Endothelial cell of umbilical vein (primary cell): Measurements from ENCODE around the gene AGBL4. TPM values are rescaled to one million over a fixed set of nuclear protein-coding genes. Genes with fewer than 3 reads are reported as not detected.

Experiments
- BruUV-seq: library from RNA; stranded (reverse); fragments of 400-500 nt; replicated peaks from 2 replicates; lab custom pipeline; 2021; lab: Mats Ljungman, UMichigan
- CTCF ChIA-PET: fragments of 300-600, 350-600 bp; sonication (Branson Sonifier 250); formaldehyde crosslinking; loops from one replicate; lab custom pipeline; 2021; ENCODE audit warnings: antibody characterized with exemption, inconsistent platforms; lab: Charles Lee
- POLR2A ChIA-PET: fragments of 300-600, 350-600 bp; sonication (Branson Sonifier 250); formaldehyde crosslinking; loops from one replicate; lab custom pipeline; 2021; ENCODE audit warnings: antibody characterized with exemption, inconsistent platforms; lab: Charles Lee
- DNase-seq: peaks from one replicate; pipeline ENCODE4 v3.0.0-alpha.2; 2011; ENCODE audit warnings: low read depth, low spot score
- FAIRE-seq: peaks from 2 replicates; lab custom pipeline; 2011; peaks lifted over from hg19 to GRCh38; lab: Jason Lieb, UNC
- H2AFZ ChIP-seq: 2 replicates; pipeline ENCODE4 v1.6.0; 2012; ENCODE audit warnings: low read depth, low read length, control low read depth, inconsistent platforms
- H3K27ac ChIP-seq: 2 replicates; pipeline ENCODE4 v1.5.1; 2011; ENCODE audit warnings: low read depth, mild to moderate bottlenecking, control low read depth, low read length, moderate library complexity; ENCODE audit not compliant: insufficient read depth
- H3K27me3 ChIP-seq, 2 experiments: 2 replicates each; pipeline versions ENCODE4 v1.6.0 to v1.6.1; 2011; ENCODE audit warnings: low read length in 2 of 2, mixed read lengths in 1 of 2; ENCODE audit not compliant: control insufficient read depth in 2 of 2, insufficient read depth in 2 of 2
- H3K36me3 ChIP-seq, 2 experiments: 2 replicates in 1 of 2; 3 replicates in 1 of 2; pipeline ENCODE4 v1.5.1; 2011; ENCODE audit warnings: low read length in 2 of 2, mild to moderate bottlenecking in 1 of 2, moderate library complexity in 1 of 2; ENCODE audit not compliant: control insufficient read depth in 2 of 2, insufficient read depth in 2 of 2; ENCODE audit errors: extremely low read depth in 1 of 2
- H3K4me1 ChIP-seq: 3 replicates; pipeline ENCODE4 v1.5.1; 2011; ENCODE audit warnings: mild to moderate bottlenecking, low read length; ENCODE audit not compliant: control insufficient read depth, insufficient read depth; ENCODE audit errors: extremely low read depth
- H3K4me2 ChIP-seq: 2 replicates; pipeline ENCODE4 v1.6.1; 2011; ENCODE audit warnings: low read length, control low read depth, mixed read lengths; ENCODE audit not compliant: insufficient read depth
- H3K4me3 ChIP-seq, 3 experiments: fragments of 200-600 bp in 1 of 3; sonication (generic), shearing (Covaris generic) in 1 of 3; replicated peaks in 1 of 3; 2 replicates each; pipeline ENCODE4 v1.5.1; 2011 to 2016; ENCODE audit warnings: control low read depth in 3 of 3, low read length in 3 of 3, mild to moderate bottlenecking in 2 of 3, inconsistent platforms in 1 of 3, low read depth in 1 of 3, moderate library complexity in 1 of 3; ENCODE audit not compliant: insufficient read depth in 1 of 3
- H3K79me2 ChIP-seq: 2 replicates; pipeline ENCODE4 v1.6.0; 2012; ENCODE audit warnings: low read length, inconsistent platforms; ENCODE audit not compliant: control insufficient read depth, insufficient read depth
- H3K9ac ChIP-seq: replicated peaks from 2 replicates; pipeline ENCODE3; 2011; ENCODE audit warnings: low read length, control low read depth; ENCODE audit not compliant: insufficient read depth; ENCODE audit errors: extremely low read depth
- H3K9me1 ChIP-seq: replicated peaks from 3 replicates; pipeline ENCODE4 v1.6.0; 2011; ENCODE audit warnings: mild to moderate bottlenecking, low read length; ENCODE audit not compliant: control insufficient read depth, insufficient read depth; ENCODE audit errors: extremely low read depth
- H3K9me3 ChIP-seq: replicated peaks from 2 replicates; pipeline ENCODE4 v1.5.1; 2012; ENCODE audit warnings: low read length, inconsistent platforms; ENCODE audit not compliant: control insufficient read depth, insufficient read depth
- H4K20me1 ChIP-seq: replicated peaks from 2 replicates; pipeline ENCODE3; 2011; ENCODE audit warnings: mild to moderate bottlenecking, low read length; ENCODE audit not compliant: control insufficient read depth, insufficient read depth; ENCODE audit errors: extremely low read depth
- CTCF ChIP-seq, 2 donors: IDR thresholded peaks; 1 replicate in 1 of 2; 2 replicates in 1 of 2; pipeline ENCODE4 v1.5.1; 2011; ENCODE audit warnings: low read length in 2 of 2, mild to moderate bottlenecking in 2 of 2, moderate library complexity in 2 of 2, control low read depth in 1 of 2, inconsistent platforms in 1 of 2, low read depth in 1 of 2; ENCODE audit not compliant: insufficient read depth in 1 of 2; ENCODE audit errors: extremely low read depth in 1 of 2
- EZH2 ChIP-seq: IDR thresholded peaks from 2 replicates; pipeline ENCODE4 v1.6.1; 2012; ENCODE audit warnings: borderline replicate concordance, low read depth, mild to moderate bottlenecking, moderate library complexity, low read length, inconsistent platforms; ENCODE audit not compliant: severe bottlenecking
- FOS ChIP-seq: IDR thresholded peaks from 2 replicates; pipeline ENCODE4 v1.6.1; 2011; ENCODE audit warnings: mild to moderate bottlenecking, low read length, moderate library complexity, borderline replicate concordance; ENCODE audit not compliant: insufficient read depth
- GATA2 ChIP-seq: IDR thresholded peaks from 2 replicates; pipeline ENCODE4 v1.7.0; 2011; ENCODE audit warnings: low read depth, mild to moderate bottlenecking, moderate library complexity, mixed read lengths, low read length; ENCODE audit not compliant: insufficient read length, insufficient read depth
- JUN ChIP-seq: IDR thresholded peaks from 2 replicates; pipeline ENCODE4 v1.6.1; 2011; ENCODE audit warnings: borderline replicate concordance, low read depth; ENCODE audit not compliant: insufficient read length, insufficient read depth
- MAX ChIP-seq: IDR thresholded peaks from 2 replicates; pipeline ENCODE4 v1.6.1; 2011; ENCODE audit not compliant: insufficient read depth, insufficient read length
- MYC ChIP-seq: IDR thresholded peaks from one replicate; pipeline ENCODE4 v1.6.1; 2011; ENCODE audit warnings: mild to moderate bottlenecking, low read depth, low read length
- POLR2A ChIP-seq: IDR thresholded peaks from 2 replicates; pipeline ENCODE4 v1.6.1; 2012; ENCODE audit warnings: low read depth, mild to moderate bottlenecking, control low read depth, low read length
- POLR2AphosphoS5 ChIP-seq: IDR thresholded peaks from 2 replicates; pipeline ENCODE4 v1.6.1; 2012; ENCODE audit warnings: low read depth, mild to moderate bottlenecking, control low read depth, low read length, moderate library complexity; ENCODE audit not compliant: insufficient read depth
- dilution Hi-C: fragments of 300-500 bp; cut with MboI; formaldehyde crosslinking; loops from one replicate; pipeline ENCODE4 v1.15.0; 2019; ENCODE audit warnings: low sequenced_read_pairs; ENCODE audit not compliant: extremely low pct_ligation_motif_present
- intact Hi-C: fragments of 100-400 bp; cut with micrococcal nuclease; formaldehyde crosslinking; loops from one replicate; pipeline ENCODE4 v1.10.0; 2022
- polyA plus RNA-seq, 4 experiments: library from polyadenylated mRNA; depleted of rRNA in 3 of 4; stranded (reverse) in 3 of 4; unstranded in 1 of 4; fragments of >200 nt; gene quantifications; 2 replicates each; pipeline versions ENCODE4 v1.2.1 to v1.2.3, GENCODE V29; 2011 to 2012; ENCODE audit warnings: missing spikeins in 1 of 4
- total RNA-seq: library from RNA; stranded (reverse); gene quantifications from 2 replicates; pipeline ENCODE4 v1.2.3, GENCODE V29; 2021

AGBL4 gene
- total and polyA plus RNA-seq, 2 donors (not counting 3 experiments of a cell fraction or from before 2014, with no cell fraction given), result not detected

GRCh38 chr1:48943826-48944225 lies 1079.9 kb downstream of the AGBL4 start:
- dilution Hi-C loops, result no loop called here
- CTCF ChIA-PET, result no interaction called here

More at GRCh38 chr1:48943826-48944225, 1079.9 kb downstream of the AGBL4 start:
- Histone ChIP-seq H3K79me2 (no peaks in the 10 kb centered on the region), H3K27me3 (no peaks in the 10 kb centered on the region), H3K36me3 (no peaks in the 10 kb centered on the region), H3K4me2 (no peak overlapping the region), H3K4me1 (no peaks in the 10 kb centered on the region), H2AFZ (no peak overlapping the region), H3K9me3 (no peaks in the 10 kb centered on the region), H3K27ac (no peak overlapping the region), H3K9me1 (no peaks in the 10 kb centered on the region), H4K20me1 (no peaks in the 10 kb centered on the region), H3K4me3 (no peak overlapping the region), H3K9ac (no peak overlapping the region)
- POLR2A ChIA-PET, result no interaction called here
- intact Hi-C loops, result no loop called here
- FAIRE-seq (no peak), DNase-seq (no peak)
- no TSS peak for BruUV-seq
- no peak for TF ChIP-seq POLR2AphosphoS5
- no peak for TF ChIP-seq MAX
- no peak for TF ChIP-seq POLR2A
- no peak for TF ChIP-seq MYC
- TF ChIP-seq EZH2, result no peak
- TF ChIP-seq CTCF (IDR thresholded peaks at IDR 0.05; ENCODE audit: extremely low read depth in 1 of 2, insufficient read depth in 1 of 2, low read depth in 1 of 2, low read length in 2 of 2), result no peak
- no peak for TF ChIP-seq GATA2
- TF ChIP-seq JUN, result no peak
- no peak for TF ChIP-seq FOS
